B cell (primary cell): Measurements from ENCODE around the gene ATRIP. TPM values are rescaled to one million over a fixed set of nuclear protein-coding genes. Genes with fewer than 3 reads are reported as not detected.
"Not testable (repeated sequence)": the region's sequence is repeated elsewhere in the genome, so short reads cannot be mapped to it uniquely, and the experiment has no call there.

Experiments used
- ATAC-seq: fragments of 200-7000 bp; cut with Tn5 transposase; one replicate; pipeline ENCODE4 v1.10.0; 2021; ENCODE audit warnings: low read depth, mild to moderate bottlenecking, moderate number of reproducible peaks, moderate library complexity
- CTCF ChIA-PET: fragments of 350-600 bp; sonication (Branson Sonifier 250); formaldehyde crosslinking; loops from one replicate; lab custom pipeline; 2021; ENCODE audit warnings: antibody characterized with exemption, inconsistent platforms; lab: Charles Lee
- POLR2A ChIA-PET: fragments of 350-600 bp; sonication (Branson Sonifier 250); formaldehyde crosslinking; loops from one replicate; lab custom pipeline; 2021; ENCODE audit warnings: antibody characterized with exemption; lab: Charles Lee
- DNase-seq: peaks from one replicate; pipeline ENCODE4 v3.0.0; 2013
- H2AFZ ChIP-seq: 2 replicates; pipeline ENCODE4 v1.6.1; 2012; ENCODE audit warnings: mild to moderate bottlenecking, low read depth, low read length; ENCODE audit not compliant: insufficient read depth, poor library complexity, severe bottlenecking
- H3K27ac ChIP-seq, 2 donors: 1 replicate in 1 of 2; 2 replicates in 1 of 2; pipeline ENCODE4 v1.5.1; 2012 to 2013; ENCODE audit warnings: low read length in 2 of 2, mild to moderate bottlenecking in 2 of 2, moderate library complexity in 1 of 2
- H3K27me3 ChIP-seq, 4 experiments: fragments of 200-600 bp in 1 of 4; sonication (generic) in 1 of 4; replicated peaks in 1 of 4; 1 replicate in 2 of 4; 2 replicates in 2 of 4; pipeline versions ENCODE4 v1.6.1 to v1.7.0; 2013 to 2016; ENCODE audit warnings: low read length in 3 of 4, mild to moderate bottlenecking in 2 of 4, mixed read lengths in 1 of 4, moderate library complexity in 1 of 4; ENCODE audit not compliant: insufficient read depth in 4 of 4, control insufficient read depth in 3 of 4; ENCODE audit errors: control extremely low read depth in 1 of 4
- H3K36me3 ChIP-seq, 2 experiments: replicated peaks in 1 of 2; 1 replicate in 1 of 2; 2 replicates in 1 of 2; pipeline versions ENCODE4 v1.6.1 to v1.7.1; 2013; ENCODE audit warnings: low read length in 1 of 2; ENCODE audit not compliant: insufficient read depth in 2 of 2, control insufficient read depth in 1 of 2; ENCODE audit errors: control extremely low read depth in 1 of 2, extremely low read depth in 1 of 2
- H3K4me1 ChIP-seq, 2 donors: fragments of 200-600 bp in 1 of 2; sonication (generic) in 1 of 2; 1 replicate in 1 of 2; 2 replicates in 1 of 2; pipeline versions ENCODE4 v1.5.1 to v1.6.1; 2013 to 2017; ENCODE audit warnings: low read length in 2 of 2; ENCODE audit not compliant: control insufficient read depth in 2 of 2, insufficient read depth in 2 of 2
- H3K4me2 ChIP-seq: replicated peaks from 2 replicates; pipeline ENCODE3; 2012; ENCODE audit warnings: mild to moderate bottlenecking, low read depth, low read length; ENCODE audit not compliant: poor library complexity, severe bottlenecking
- H3K4me3 ChIP-seq, 5 experiments: fragments of 200-600 bp in 1 of 5; sonication (generic) in 1 of 5; 1 replicate in 3 of 5; 2 replicates in 2 of 5; pipeline versions ENCODE4 v1.5.1 to v1.7.0; 2011 to 2016; ENCODE audit warnings: low read length in 4 of 5, mild to moderate bottlenecking in 4 of 5, low read depth in 2 of 5, control low read depth in 1 of 5, moderate library complexity in 1 of 5; ENCODE audit not compliant: insufficient read depth in 1 of 5; ENCODE audit errors: control extremely low read depth in 1 of 5, extremely low read depth in 1 of 5
- H3K79me2 ChIP-seq: fragments of 200-600 bp; sonication (generic); one replicate; pipeline ENCODE4 v1.6.0; 2016; ENCODE audit warnings: low read length; ENCODE audit not compliant: control insufficient read depth, insufficient read depth
- H3K9ac ChIP-seq: fragments of 200-600 bp; sonication (generic); 2 replicates; pipeline ENCODE4 v1.6.1; 2017; ENCODE audit warnings: mild to moderate bottlenecking, low read length, moderate library complexity
- H3K9me3 ChIP-seq, 3 donors: one replicate each; pipeline versions ENCODE4 v1.6.1 to v1.7.1; 2013; ENCODE audit warnings: low read length in 2 of 3; ENCODE audit not compliant: control insufficient read depth in 2 of 3, insufficient read depth in 1 of 3; ENCODE audit errors: control extremely low read depth in 1 of 3
- H4K20me1 ChIP-seq: 2 replicates; pipeline ENCODE4 v1.6.0; 2012; ENCODE audit warnings: mild to moderate bottlenecking, low read length; ENCODE audit not compliant: insufficient read depth, control insufficient read depth, poor library complexity, severe bottlenecking
- H3K27ac Mint-ChIP-seq: one replicate; pipeline ENCODE4 v1.8.0; 2021; ENCODE audit warnings: mixed read lengths
- H3K27me3 Mint-ChIP-seq: one replicate; pipeline ENCODE4 v1.8.0; 2021; ENCODE audit warnings: mixed read lengths
- H3K4me1 Mint-ChIP-seq: one replicate; pipeline ENCODE4 v1.8.0; 2021; ENCODE audit warnings: mixed read lengths
- H3K4me3 Mint-ChIP-seq: one replicate; pipeline ENCODE4 v1.8.0; 2021; ENCODE audit warnings: mixed read lengths
- H3K9me3 Mint-ChIP-seq: one replicate; pipeline ENCODE4 v1.8.0; 2022; ENCODE audit warnings: mixed read lengths; ENCODE audit not compliant: insufficient read depth
- EZH2 ChIP-seq: IDR thresholded peaks from 2 replicates; pipeline ENCODE4 v1.6.1; 2012; ENCODE audit warnings: borderline replicate concordance, low read depth, mild to moderate bottlenecking, moderate library complexity, low read length; ENCODE audit not compliant: insufficient read depth, poor library complexity, severe bottlenecking
- WGBS: methylation state at CpG from one replicate; pipeline ENCODE4 v1.1.5; 2013; ENCODE audit warnings: missing lambda C conversion rate; ENCODE audit not compliant: insufficient coverage; 5-methylcytosine and 5-hydroxymethylcytosine counted together
- intact Hi-C: fragments of 100-400 bp; cut with micrococcal nuclease; formaldehyde crosslinking; loops from one replicate; pipeline ENCODE4 v1.10.0; 2022
- polyA plus RNA-seq: library from polyadenylated mRNA; depleted of rRNA; stranded (reverse); fragments of >200 nt; gene quantifications from 2 replicates; pipeline ENCODE4 v1.2.3, GENCODE V29; 2012
- total RNA-seq, 2 donors: library from RNA; stranded (reverse); fragments of 120-200 nt in 1 of 2; gene quantifications; 1 replicate in 1 of 2; 2 replicates in 1 of 2; pipeline versions ENCODE4 v1.2.3 to v1.2.4, GENCODE V29; 2013 to 2022
- TF ChIP-seq, protein P1 (sequence below): fragments of 200-600 bp; IDR thresholded peaks from one replicate; pipeline ENCODE4 v1.8.0; 2022; ENCODE audit warnings: antibody characterized with exemption, mild to moderate bottlenecking

ATRIP gene
- total and polyA plus RNA-seq, 2 donors (not counting 1 experiment from before 2014, with no cell fraction given): 10.5 to 11.6 TPM

DNA sequence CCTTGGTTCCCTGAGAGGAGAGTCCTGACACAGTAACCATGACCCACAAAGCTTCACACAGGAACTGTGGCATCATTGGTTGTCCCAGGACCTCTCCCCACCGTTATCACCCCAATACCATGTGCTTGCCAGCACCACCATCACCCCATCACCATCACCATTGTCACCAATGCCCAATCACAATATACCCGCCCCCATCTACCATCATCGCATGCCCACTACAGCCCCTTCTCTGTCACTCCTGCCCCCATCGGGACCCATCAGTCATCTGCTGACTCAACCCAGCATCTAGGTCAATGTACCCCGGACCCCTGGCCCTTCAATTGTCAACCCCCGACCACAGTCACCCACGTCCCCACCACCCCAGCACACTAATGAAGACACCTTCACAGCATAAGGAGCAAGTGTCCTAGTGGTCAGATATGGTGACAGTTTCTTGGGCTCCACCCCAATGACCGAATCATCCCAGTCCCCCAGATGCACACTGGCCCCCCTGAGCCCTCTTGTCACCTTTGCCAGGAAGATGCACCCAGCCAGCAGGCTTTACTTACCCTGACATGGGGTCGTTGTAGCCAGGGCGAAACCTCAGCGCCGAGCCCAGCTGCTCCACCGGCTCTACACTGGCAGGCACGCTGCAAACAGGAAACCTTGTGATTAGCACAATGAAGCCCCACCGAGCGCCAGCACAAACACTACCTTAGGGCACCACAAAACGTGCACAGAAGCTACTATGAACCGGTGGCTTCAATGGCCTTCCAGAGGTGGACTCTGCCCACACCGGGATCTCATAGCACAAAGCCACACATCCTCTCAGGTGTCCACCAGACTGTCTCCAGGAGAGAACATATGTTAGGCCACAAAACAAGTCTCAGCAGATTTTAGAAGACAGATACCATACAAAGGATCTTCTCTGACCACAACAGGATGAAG, 32.4 kb downstream of the ATRIP start:
- Histone ChIP-seq H3K4me1 (peaks cover 38 to 45% of the 10 kb centered on the region in 2 donors), H3K27ac (peak overlapping the region; percentile 85 to 89), H2AFZ (peak overlapping the region; percentile 83), H3K9ac (peak overlapping the region; percentile 46), H4K20me1 (no peaks in the 10 kb centered on the region), H3K4me3 (peak overlapping the region in 4 of 5 experiments; percentile 37 to 52 (median 44)), H3K4me2 (peak overlapping the region; percentile 63), H3K9me3 (no peaks in the 10 kb centered on the region), H3K36me3 (peaks cover 0 to 2% of the 10 kb centered on the region in 2 experiments), H3K27me3 (no peaks in the 10 kb centered on the region), H3K79me2 (peaks cover 43% of the 10 kb centered on the region)
- 23% methylated on average over 16 of the region's 19 CpGs for WGBS
- ChIA-PET POLR2A (interaction anchor here (0.6 to 1.9 kb wide), 4 partner anchors 12 to 43 kb away, joined by 3 to 9 read pairs (median 4); a partner anchor contains a TSS), CTCF (interaction anchor here (0.7 to 17.7 kb wide), 6 partner anchors 12 to 112 kb away, joined by 3 to 240 read pairs (median 9); partner anchors contain the start of gene SHISA5)
- Mint-ChIP-seq H3K4me1 (peaks cover 45% of the 10 kb centered on the region), H3K9me3 (no peaks in the 10 kb centered on the region), H3K27ac (peak overlapping the region; percentile 99), H3K4me3 (peak overlapping the region; percentile 86), H3K27me3 (no peaks in the 10 kb centered on the region)
- TF ChIP-seq, protein P1, sequence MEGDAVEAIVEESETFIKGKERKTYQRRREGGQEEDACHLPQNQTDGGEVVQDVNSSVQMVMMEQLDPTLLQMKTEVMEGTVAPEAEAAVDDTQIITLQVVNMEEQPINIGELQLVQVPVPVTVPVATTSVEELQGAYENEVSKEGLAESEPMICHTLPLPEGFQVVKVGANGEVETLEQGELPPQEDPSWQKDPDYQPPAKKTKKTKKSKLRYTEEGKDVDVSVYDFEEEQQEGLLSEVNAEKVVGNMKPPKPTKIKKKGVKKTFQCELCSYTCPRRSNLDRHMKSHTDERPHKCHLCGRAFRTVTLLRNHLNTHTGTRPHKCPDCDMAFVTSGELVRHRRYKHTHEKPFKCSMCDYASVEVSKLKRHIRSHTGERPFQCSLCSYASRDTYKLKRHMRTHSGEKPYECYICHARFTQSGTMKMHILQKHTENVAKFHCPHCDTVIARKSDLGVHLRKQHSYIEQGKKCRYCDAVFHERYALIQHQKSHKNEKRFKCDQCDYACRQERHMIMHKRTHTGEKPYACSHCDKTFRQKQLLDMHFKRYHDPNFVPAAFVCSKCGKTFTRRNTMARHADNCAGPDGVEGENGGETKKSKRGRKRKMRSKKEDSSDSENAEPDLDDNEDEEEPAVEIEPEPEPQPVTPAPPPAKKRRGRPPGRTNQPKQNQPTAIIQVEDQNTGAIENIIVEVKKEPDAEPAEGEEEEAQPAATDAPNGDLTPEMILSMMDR: no peak
- TF ChIP-seq EZH2: no peak
- peak; percentile 72 for DNase-seq
- peak; percentile 78 for ATAC-seq
- intact Hi-C loops: loop anchor here (1.0 kb wide), 1 partner anchor 28 kb away; no protein-coding TSS in a partner anchor

GRCh38 chr3:48480891-48481290, 34.4 kb downstream of the ATRIP start:
- H3K9ac ChIP-seq, POLR2A ChIA-PET, H3K9me3 ChIP-seq, intact Hi-C loops, H3K36me3 ChIP-seq, H3K4me2 ChIP-seq, ATAC-seq, H4K20me1 ChIP-seq, H3K27ac ChIP-seq, H2AFZ ChIP-seq, H3K27ac Mint-ChIP-seq, H3K4me3 ChIP-seq, DNase-seq, H3K4me3 Mint-ChIP-seq, H3K27me3 Mint-ChIP-seq, H3K27me3 ChIP-seq, CTCF ChIA-PET, H3K9me3 Mint-ChIP-seq: not testable (repeated sequence)
- no CpG with 5 or more reads among the region's 11 CpGs for WGBS
- Histone ChIP-seq H3K4me1 (peaks cover 38 to 40% of the 10 kb centered on the region in 2 donors), H3K79me2 (peaks cover 30% of the 10 kb centered on the region)
- H3K4me1 Mint-ChIP-seq: peaks cover 35% of the 10 kb centered on the region

DNA sequence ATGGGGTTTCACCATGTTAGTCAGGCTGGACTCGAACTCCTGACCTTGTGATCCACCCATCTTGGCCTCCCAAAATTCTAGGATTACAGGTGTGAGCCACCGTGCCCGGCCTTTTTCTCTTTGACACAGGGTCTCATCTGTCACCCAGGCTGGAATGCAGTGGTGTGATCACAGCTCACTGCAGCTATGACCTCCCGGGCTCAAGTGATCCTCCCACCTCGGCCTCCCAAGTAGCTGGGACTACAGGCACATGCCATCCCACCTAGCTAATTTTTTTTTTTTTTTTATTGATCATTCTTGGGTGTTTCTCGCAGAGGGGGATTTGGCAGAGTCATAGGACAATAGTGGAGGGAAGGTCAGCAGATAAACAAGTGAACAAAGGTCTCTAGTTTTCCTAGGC, 36.3 kb downstream of the ATRIP start:
- H3K27ac ChIP-seq, H3K9me3 Mint-ChIP-seq, H3K9me3 ChIP-seq, H3K27me3 ChIP-seq, H3K4me3 Mint-ChIP-seq, H2AFZ ChIP-seq, intact Hi-C loops, H3K9ac ChIP-seq, H3K27me3 Mint-ChIP-seq, H3K4me3 ChIP-seq, H4K20me1 ChIP-seq, H3K4me2 ChIP-seq, H3K36me3 ChIP-seq, DNase-seq, ATAC-seq, H3K27ac Mint-ChIP-seq: not testable (repeated sequence)
- Histone ChIP-seq H3K79me2 (peaks cover 15% of the 10 kb centered on the region), H3K4me1 (peaks cover 23% of the 10 kb centered on the region in 2 donors)
- 100% methylated on average over 4 of the region's 6 CpGs for WGBS
- CTCF ChIA-PET: interaction anchor here (1.3 to 1.4 kb wide), 2 partner anchors 17 to 24 kb away, joined by 3 to 4 read pairs; a partner anchor contains a TSS
- peaks cover 20% of the 10 kb centered on the region for H3K4me1 Mint-ChIP-seq
- POLR2A ChIA-PET: interaction anchor here (0.7 kb wide), 1 partner anchor 22 kb away, joined by 3 read pairs; no protein-coding TSS in a partner anchor
